HG03565 (cell line): ENCODE results near the gene TBC1D9B.
"Not testable (repeated sequence)": the region's sequence is repeated elsewhere in the genome, so short reads cannot be mapped to it uniquely, and the experiment has no call there.

ENCODE experiments used
- ATAC-seq: cut with Tn5 transposase; IDR thresholded peaks from one replicate; pipeline ENCODE4 v1.9.1; 2021; ENCODE audit warnings: mild to moderate bottlenecking, moderate library complexity; ENCODE audit not compliant: unreplicated experiment

TBC1D9B gene

DNA sequence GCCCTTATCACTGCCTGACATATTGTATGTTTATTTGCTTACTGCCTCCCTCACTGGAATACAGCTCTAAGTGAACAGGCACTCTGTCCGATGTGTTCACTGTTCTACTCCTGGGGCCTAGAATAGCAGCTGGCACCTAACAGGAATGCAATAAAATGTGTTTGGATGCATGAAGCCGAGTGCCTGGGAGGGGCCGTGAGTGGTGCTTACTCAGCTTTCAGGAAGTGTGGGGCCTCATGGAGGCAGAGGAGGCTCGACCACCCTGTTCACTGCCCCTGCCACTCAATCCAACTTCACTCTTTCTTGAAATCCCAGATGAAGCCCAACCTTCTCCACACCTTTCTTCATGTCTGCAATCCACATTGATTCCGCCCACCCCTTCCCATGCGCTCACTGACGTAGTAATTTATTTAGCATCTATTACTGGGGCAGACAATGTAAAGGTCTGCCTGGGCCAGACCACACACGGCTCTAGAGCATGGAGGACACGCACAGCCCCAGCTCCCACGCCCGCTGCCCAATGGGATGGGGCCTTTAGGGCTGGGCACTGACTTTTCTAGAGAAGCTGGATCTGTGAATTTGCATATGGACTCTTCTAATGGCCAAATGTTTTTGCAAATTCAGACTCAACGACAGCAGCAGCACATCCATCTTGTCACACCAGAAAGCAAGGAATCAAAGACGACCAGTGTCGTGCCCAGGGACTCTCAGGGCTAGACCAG, 21.3 kb downstream of the TBC1D9B start:
- ATAC-seq = no peak

DNA sequence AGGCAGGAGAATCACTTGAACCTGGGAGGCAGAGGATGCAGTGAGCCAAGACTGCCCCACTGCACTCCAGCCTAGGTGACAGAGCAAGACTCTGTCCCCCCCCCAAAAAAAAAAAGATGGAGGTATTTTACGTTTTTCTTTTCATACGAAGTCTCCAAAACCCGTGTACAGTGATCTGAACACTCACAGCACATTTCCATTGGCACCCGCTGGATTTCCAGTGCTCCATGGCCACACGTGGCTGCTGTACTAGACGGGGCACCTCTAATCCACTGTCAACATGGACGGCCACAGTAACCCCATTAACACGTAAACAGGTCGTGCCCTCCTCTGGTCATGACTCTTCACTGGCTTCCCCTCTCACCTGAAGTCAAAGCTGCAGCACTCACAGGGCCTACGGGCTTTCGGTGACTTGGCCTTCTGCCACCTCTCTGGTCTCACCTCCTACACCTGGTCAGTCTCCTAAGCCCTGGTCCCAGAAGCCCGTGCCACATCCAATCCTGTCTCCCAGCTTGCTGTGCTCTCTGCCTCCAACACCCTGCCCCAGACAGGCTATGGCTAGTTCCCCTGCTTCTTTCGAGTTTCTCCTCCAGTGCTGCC, 22.1 kb downstream of the TBC1D9B start:
- ATAC-seq = no peak

DNA sequence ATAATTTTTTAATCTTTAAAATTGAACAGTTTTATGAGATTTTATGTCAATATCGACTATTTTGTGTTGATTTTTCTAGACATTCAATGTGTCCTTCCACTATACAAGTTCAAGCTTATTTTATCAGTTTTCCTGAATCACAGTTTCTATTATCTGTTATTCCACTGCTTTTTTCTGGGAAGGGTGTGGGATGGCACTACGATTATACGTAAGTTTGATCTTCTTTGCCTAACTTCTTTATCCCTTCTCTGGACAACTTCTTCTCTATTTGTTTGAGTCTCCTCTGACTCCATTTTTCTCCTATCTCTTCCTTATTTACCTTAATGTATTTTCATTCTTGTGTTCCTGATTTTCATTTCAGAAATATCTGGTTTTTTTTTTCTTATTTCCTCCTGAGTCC, 24.5 kb downstream of the TBC1D9B start:
- no peak for ATAC-seq

DNA sequence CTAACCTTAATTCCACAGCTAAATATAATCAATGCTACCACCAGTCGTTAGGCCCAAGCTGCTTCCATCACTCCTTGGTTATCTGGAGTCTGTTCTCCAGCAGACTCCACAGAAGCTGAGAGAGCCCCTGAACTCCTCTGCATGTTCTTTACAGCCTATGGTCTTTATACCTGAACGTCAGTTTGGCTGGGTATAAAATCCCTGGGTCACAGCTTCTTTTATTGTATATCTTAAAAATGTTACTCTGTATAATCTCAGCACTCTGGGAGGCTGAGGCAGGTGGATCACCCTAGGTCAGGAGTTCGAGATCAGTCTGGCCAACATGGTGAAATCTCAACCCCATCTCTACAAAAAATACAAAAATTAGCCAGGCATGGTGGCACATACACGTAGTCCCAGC, 25.4 kb downstream of the TBC1D9B start:
- no peak for ATAC-seq

DNA sequence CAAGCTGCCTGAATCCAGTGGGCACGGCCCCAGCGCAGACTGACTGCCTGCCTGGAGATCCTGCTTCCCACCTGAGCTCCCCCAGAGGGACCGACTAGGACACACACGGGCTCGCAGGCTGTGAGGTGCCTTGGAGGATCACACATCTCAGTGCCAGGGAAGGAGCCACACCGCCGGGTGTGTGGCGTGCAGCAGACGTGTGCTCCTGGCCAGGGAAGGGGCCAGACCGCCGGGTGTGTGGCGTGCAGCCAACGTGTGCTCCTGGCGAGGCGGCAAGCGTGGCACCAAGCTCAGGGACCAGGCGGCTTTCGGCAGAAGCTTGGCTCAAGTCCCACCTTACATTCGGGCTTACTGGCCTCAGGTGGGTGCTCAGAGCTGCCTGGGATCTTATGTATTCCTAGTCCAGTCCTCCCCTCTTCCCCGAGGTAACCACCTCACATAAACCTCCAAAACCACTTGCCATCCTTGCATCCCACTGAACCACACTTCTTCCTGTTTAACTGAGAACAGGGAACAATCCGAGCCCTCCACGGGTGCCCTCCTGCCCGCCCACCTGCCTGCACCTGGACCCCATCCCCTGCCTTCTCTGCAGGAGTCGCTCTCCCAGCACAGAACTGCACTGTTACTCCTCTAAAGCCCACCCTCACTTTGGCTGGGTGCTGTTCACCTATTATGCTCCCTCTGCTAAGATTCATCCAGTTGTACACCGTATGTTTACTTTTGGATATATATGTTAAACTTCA, 26.7 kb downstream of the TBC1D9B start:
- ATAC-seq = no peak

DNA sequence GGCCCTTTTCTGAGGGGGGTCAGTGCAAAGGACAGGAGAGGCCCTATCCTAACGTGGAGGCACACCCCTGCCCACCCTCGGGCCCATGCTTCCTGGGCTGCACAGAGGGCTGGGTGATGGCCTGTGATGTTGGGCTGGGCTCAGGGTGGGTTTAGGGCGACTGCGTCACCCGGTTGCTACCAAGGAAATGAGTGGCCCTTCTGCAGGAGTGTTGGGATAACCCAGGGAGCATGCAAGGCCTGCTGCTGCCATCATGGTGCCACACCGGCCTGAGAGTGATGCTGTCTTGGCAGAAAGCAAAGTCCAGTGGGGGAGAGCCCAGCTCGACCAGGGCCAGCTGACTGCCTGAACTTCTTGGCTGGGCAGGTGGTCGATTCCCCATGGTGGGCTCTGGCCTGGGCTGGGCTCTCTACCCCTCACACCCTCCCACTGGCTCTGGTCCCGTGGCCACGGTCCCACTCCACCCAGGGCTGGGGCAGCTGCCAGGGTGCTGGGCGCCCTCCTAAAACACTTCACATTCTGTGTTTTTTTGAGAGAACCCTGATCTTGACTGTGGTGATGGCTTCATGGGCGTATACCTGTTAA, 27.5 kb downstream of the TBC1D9B start:
- ATAC-seq = no peak

DNA sequence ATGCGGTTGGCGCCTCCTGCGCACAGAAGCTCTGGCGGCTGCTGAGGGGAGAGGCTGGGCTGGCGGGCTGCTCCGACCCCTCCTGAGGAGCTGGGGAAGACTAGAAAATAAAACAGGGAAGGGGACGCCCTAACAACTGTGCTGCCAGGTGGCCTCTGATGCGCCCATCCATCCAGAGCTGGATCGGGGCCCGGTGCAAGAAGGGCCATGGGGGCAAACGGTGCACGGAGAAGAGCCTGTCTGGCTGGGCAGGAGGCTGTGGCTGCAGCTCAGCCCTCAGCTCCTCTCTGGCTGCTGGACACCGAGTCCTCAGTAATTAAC, 28.0 kb downstream of the TBC1D9B start:
- ATAC-seq = no peak

DNA sequence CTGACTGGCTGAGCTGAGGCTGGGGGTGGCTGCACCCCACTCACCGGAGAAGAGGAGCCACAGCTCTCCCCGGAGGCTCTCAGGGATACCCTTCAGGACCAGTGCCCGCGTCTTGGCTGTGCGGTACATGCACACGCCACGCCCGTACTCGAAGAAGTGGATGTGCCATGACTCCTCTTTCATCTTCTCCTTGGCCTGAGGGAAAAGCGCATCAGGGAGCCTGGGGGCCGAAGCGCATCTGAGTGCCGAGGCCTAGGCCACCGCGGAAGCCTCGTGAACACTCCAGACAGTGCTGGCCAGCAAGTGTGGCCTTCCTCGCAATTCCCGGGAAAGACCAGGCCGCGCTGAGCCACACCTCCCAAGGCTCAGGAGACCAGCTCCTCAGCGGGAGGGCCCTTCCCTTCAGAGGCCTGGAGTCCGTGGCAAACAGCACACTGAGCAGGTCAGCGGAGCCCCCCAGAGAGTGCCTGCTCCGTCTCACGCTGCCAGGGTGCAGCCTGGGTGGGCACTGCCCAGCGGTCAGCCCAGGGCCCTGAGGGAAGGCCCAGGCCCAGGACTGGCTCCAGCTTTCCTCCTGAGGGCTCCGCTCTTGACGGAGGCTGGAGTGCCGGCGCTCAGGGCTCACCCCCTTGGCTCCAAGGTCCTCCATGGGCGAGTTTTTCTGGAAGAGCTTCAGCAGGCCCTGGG, 28.6 kb downstream of the TBC1D9B start:
- no peak for ATAC-seq

DNA sequence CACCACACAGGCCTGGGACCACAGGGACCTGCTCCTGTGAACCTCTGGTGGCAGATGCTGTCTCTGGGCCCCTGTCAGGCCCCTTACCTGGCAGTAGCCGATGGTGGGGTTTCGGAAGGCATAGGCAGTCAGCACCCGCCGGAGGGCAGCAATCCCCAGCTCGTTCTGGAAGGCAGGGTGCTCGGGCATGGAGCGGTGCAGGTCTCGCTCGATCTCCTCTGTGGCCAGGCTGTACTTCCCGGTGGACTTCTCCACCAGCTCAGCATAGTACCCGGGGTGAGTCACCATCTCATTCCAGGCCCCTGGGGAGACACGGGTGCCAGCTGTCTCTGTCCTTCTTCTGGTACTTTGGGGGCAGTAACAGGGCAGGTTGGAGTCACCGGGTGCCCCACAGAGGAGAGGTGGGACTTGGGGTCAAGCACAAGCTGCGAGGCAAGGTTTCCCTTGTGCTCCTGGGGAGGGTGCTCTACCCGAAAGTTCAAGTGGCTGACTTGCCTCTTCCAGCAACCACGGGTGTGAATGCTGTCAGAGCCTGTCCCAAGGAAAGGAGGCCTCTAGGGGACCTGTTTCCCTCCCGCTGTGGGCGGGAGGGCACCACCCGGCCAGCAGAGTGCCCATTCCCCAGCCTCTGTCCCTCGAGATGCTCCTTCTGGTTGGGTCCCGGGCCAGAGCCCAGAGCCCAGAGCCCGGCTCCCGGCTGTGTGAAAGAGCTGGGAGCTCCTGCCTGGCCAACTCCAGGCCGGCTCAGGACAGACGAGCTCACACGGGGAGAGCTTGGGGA, 29.3 kb downstream of the TBC1D9B start:
- ATAC-seq = no peak

DNA sequence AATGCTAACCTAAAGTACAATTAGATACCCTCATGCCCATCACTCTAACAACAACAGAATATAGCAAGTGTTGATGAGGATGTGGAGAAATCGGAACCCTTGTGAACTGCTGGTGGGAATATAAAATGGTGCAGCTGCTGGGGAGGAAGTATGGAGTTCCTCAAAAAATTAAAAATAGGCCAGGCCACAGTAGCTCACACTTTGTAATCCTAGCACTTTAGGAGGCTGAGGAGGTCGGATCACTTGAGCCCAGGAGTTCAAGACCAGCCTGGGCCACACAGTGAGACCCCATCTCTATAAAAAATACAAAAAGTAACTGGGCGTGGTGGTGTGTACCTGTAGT, 31.1 kb downstream of the TBC1D9B start:
- no peak for ATAC-seq

DNA sequence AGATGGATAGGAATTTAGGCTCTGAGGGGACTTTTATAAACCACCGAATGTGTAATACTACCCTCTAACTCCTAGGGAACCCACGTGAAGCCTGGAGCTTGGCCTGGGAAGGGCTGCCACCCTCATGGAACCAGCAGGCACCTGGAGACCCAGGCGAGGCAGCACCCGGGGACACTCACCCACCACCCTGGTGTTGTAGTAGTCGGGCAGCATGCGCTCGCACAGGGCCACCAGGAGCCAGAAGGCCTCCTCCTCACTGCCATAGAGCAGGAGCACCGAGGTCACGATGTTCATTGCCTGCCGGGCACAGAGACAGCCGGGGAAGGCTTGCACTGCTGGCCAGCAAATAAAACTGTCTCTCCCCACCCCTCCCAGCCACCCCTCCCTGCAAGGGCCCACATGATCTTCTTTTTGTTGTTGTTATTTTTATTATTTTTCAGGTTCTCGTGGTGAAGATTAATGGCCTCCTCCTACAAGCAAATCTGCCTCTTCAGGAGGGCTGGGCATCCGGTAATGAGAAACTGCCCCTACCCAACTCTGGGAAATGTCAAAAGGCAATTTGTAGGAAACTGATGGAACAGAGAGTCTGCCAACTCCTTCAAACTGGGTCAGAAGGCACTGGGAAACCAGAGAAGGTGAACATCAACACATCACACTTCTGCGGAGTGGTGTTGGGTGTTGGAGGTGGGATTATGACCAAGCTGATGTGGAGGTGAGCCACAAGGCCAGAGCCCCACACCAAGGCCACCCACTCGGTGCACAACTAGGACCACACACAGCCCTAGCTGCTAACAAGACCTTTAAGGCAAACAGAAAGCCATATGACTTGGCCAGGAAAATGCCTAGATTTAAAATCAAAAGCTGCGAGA, 31.7 kb downstream of the TBC1D9B start:
- no peak for ATAC-seq

DNA sequence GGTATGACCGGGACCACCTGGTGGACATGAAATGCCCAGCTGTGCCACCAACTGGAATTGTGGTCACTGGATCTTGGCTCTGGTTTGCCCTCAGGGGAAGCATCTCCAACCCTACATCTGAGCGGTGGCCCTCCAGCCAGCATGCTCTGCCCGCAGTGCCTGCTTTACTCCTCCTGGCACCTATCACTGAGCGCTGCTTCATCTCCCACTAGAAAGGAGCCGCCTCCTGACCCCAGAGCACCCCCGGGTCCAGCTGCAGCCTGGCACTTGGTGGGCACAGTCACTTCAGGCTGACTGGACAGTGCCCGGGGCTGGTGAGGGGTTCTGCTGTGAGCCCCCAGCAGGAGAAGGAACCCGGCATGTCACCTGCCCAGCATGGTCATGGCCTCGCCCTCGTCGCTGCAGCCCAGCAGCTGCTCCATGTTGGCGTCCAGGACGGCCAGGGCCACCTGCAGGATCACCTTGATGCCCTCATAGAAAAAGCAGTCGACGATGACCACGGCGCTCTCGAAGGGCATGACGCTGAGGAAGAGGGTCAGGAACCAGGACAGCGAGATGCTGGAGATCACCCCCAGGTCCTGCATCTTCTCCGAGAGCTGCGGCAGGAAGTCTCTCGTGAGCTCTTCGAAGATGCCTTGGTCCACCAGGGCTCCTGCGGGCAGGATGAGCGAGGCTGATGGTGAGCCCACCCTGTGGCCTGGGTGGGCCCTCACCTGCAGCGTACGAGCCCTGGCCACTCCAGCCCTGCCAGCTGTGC, 33.0 kb downstream of the TBC1D9B start:
- no peak for ATAC-seq

DNA sequence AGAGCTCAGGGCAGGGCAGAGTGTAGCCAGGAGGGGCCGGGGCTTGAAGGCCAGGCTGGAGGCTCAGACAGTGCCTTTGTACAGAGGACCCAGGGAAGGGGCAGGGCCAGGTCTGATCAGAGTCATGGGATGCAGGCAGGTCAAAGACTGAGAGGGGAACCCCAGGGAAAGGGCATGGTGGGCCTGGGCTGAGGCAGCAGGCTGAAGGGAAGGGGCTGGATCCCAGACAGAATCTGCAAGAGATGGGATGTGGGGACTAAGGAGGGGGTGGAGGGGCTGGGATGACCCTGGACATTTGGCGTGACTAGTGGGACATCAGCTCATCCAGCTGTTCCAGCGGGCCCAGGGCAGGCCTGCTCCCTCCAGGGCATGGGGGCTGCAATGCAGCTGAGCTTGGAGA, 33.6 kb downstream of the TBC1D9B start:
- no peak for ATAC-seq

DNA sequence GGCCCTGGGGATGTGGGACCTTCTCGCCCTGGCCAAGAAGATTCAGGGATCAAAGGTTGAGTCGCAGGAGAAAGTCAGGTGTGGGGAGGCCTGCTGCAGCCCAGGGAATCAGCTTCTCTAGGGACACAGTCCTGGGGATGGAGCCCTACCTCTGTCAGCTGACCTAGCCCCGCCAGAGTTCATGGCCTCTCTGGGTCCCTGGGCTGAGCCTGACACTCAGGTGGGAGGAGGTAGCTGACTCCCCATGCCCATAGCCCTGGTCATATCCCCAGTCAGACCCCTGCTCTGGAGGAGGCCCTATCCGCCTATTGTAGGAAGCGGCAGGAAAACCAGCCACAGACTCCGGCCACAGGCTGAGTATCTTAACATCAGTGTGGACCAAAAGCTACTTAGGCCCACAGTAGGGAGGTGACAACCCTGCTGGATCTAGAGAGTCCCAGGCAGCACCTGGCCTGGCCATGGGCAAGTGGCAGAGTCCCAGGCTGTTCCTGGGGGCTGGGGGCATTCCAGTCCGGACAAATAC, 34.0 kb downstream of the TBC1D9B start:
- no peak for ATAC-seq

DNA sequence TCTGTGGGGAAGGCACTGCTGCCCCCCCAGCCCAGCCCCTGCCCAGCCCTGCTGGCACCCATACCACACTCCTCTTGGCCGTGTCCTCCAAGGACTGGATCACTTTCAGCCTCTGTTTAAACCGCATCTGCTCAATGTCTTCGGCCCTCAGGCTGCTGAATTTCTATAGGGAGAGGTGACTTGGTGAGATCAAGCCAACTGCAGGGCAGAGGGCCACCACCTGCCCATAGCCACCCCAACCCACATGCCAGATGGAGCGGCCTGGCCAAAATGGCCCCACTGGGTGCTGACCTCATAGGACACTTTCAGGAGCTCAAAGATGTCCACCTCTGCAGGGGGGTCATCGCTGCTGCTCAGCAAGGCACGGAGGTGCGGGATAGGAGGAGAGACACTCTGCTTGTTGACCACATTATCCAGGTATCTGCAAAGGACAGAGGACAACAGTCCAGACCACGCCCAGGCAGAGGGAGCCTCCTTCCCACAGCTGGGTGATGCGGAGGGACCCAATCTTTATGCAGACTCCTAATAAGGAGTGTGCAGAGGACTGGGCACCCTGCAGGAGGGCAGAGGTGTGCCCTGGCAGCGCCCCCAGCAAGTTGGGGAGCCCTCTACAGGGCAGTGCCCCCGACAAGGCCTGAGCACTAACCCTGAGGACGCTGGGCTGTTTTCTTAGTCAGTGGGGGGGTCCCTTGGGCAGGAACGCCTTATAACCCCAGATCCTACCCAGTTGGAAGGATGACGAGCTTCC, 34.7 kb downstream of the TBC1D9B start:
- ATAC-seq = no peak

DNA sequence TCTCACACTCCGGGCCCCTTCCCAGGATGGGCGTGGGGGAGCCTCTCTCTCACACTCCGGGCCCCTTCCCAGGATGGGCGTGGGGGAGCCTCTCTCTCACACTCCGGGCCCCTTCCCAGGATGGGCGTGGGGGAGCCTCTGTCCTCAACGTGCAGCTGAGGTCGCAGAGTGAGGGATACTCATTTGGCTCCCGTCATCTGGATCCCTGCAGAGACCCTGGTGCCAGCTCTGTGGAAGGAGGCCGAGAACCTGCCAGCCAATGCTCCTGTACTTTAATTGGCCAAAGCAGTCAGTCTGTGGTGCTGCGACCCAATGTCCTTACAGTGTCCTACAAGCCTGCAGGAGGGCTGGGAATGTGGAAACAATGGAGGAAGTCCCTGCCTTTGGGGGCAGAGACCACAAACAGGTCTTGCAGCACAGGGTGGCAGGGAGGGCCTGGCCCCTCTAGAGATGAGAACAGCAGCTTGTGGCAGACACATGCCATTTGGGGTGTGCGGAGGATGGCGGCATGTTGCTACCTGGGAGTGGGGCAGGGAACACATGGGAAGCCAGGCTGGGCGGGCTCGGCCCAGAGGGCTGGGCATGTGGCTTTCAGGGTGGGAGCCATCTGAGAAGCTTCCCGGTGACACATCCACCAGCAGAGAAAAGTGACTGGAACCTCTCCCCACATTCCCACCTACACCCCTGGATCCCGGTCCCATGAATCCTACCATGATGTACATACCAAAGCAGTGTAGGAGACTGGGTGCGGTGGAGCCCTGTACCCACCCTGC, 35.5 kb downstream of the TBC1D9B start:
- no peak for ATAC-seq

DNA sequence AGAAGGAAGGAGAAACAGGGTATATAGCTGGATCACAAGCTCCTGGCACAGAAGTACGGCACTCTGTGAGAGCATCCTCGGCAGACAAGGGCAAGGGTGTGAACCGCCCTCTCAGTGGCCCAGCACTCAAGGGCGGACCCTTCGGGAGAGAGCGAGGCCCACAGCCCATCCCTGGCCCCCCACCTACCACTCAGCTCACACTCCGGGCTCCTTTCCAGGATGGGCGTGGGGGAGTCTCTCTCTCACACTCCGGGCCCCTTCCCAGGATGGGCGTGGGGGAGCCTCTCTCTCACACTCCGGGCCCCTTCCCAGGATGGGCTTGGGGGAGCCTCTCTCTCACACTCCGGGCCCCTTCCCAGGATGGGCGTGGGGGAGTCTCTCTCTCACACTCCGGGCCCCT, 36.2 kb downstream of the TBC1D9B start:
- not testable (repeated sequence) for ATAC-seq
